Endothelial cell of umbilical vein (primary cell): ENCODE data around the gene SSH3. TPM values are rescaled to one million over a fixed set of nuclear protein-coding genes. Genes with fewer than 3 reads are reported as not detected.

Source experiments
- BruUV-seq: library from RNA; stranded (reverse); fragments of 400-500 nt; replicated peaks from 2 replicates; lab custom pipeline; 2021; lab: Mats Ljungman, UMichigan
- CTCF ChIA-PET: fragments of 300-600, 350-600 bp; sonication (Branson Sonifier 250); formaldehyde crosslinking; loops from one replicate; lab custom pipeline; 2021; ENCODE audit warnings: antibody characterized with exemption, inconsistent platforms; lab: Charles Lee
- POLR2A ChIA-PET: fragments of 300-600, 350-600 bp; sonication (Branson Sonifier 250); formaldehyde crosslinking; loops from one replicate; lab custom pipeline; 2021; ENCODE audit warnings: antibody characterized with exemption, inconsistent platforms; lab: Charles Lee
- DNase-seq: peaks from one replicate; pipeline ENCODE4 v3.0.0-alpha.2; 2011; ENCODE audit warnings: low read depth, low spot score
- FAIRE-seq: peaks from 2 replicates; lab custom pipeline; 2011; peaks lifted over from hg19 to GRCh38; lab: Jason Lieb, UNC
- H2AFZ ChIP-seq: 2 replicates; pipeline ENCODE4 v1.6.0; 2012; ENCODE audit warnings: low read depth, low read length, control low read depth, inconsistent platforms
- H3K27ac ChIP-seq: 2 replicates; pipeline ENCODE4 v1.5.1; 2011; ENCODE audit warnings: low read depth, mild to moderate bottlenecking, control low read depth, low read length, moderate library complexity; ENCODE audit not compliant: insufficient read depth
- H3K27me3 ChIP-seq, 2 experiments: 2 replicates each; pipeline versions ENCODE4 v1.6.0 to v1.6.1; 2011; ENCODE audit warnings: low read length in 2 of 2, mixed read lengths in 1 of 2; ENCODE audit not compliant: control insufficient read depth in 2 of 2, insufficient read depth in 2 of 2
- H3K36me3 ChIP-seq, 2 experiments: 2 replicates in 1 of 2; 3 replicates in 1 of 2; pipeline ENCODE4 v1.5.1; 2011; ENCODE audit warnings: low read length in 2 of 2, mild to moderate bottlenecking in 1 of 2, moderate library complexity in 1 of 2; ENCODE audit not compliant: control insufficient read depth in 2 of 2, insufficient read depth in 2 of 2; ENCODE audit errors: extremely low read depth in 1 of 2
- H3K4me1 ChIP-seq: 3 replicates; pipeline ENCODE4 v1.5.1; 2011; ENCODE audit warnings: mild to moderate bottlenecking, low read length; ENCODE audit not compliant: control insufficient read depth, insufficient read depth; ENCODE audit errors: extremely low read depth
- H3K4me2 ChIP-seq: 2 replicates; pipeline ENCODE4 v1.6.1; 2011; ENCODE audit warnings: low read length, control low read depth, mixed read lengths; ENCODE audit not compliant: insufficient read depth
- H3K4me3 ChIP-seq, 3 experiments: fragments of 200-600 bp in 1 of 3; sonication (generic), shearing (Covaris generic) in 1 of 3; replicated peaks in 1 of 3; 2 replicates each; pipeline ENCODE4 v1.5.1; 2011 to 2016; ENCODE audit warnings: control low read depth in 3 of 3, low read length in 3 of 3, mild to moderate bottlenecking in 2 of 3, inconsistent platforms in 1 of 3, low read depth in 1 of 3, moderate library complexity in 1 of 3; ENCODE audit not compliant: insufficient read depth in 1 of 3
- H3K79me2 ChIP-seq: 2 replicates; pipeline ENCODE4 v1.6.0; 2012; ENCODE audit warnings: low read length, inconsistent platforms; ENCODE audit not compliant: control insufficient read depth, insufficient read depth
- H3K9ac ChIP-seq: replicated peaks from 2 replicates; pipeline ENCODE3; 2011; ENCODE audit warnings: low read length, control low read depth; ENCODE audit not compliant: insufficient read depth; ENCODE audit errors: extremely low read depth
- H3K9me1 ChIP-seq: replicated peaks from 3 replicates; pipeline ENCODE4 v1.6.0; 2011; ENCODE audit warnings: mild to moderate bottlenecking, low read length; ENCODE audit not compliant: control insufficient read depth, insufficient read depth; ENCODE audit errors: extremely low read depth
- H3K9me3 ChIP-seq: replicated peaks from 2 replicates; pipeline ENCODE4 v1.5.1; 2012; ENCODE audit warnings: low read length, inconsistent platforms; ENCODE audit not compliant: control insufficient read depth, insufficient read depth
- H4K20me1 ChIP-seq: replicated peaks from 2 replicates; pipeline ENCODE3; 2011; ENCODE audit warnings: mild to moderate bottlenecking, low read length; ENCODE audit not compliant: control insufficient read depth, insufficient read depth; ENCODE audit errors: extremely low read depth
- CTCF ChIP-seq, 2 donors: IDR thresholded peaks; 1 replicate in 1 of 2; 2 replicates in 1 of 2; pipeline ENCODE4 v1.5.1; 2011; ENCODE audit warnings: low read length in 2 of 2, mild to moderate bottlenecking in 2 of 2, moderate library complexity in 2 of 2, control low read depth in 1 of 2, inconsistent platforms in 1 of 2, low read depth in 1 of 2; ENCODE audit not compliant: insufficient read depth in 1 of 2; ENCODE audit errors: extremely low read depth in 1 of 2
- EZH2 ChIP-seq: IDR thresholded peaks from 2 replicates; pipeline ENCODE4 v1.6.1; 2012; ENCODE audit warnings: borderline replicate concordance, low read depth, mild to moderate bottlenecking, moderate library complexity, low read length, inconsistent platforms; ENCODE audit not compliant: severe bottlenecking
- FOS ChIP-seq: IDR thresholded peaks from 2 replicates; pipeline ENCODE4 v1.6.1; 2011; ENCODE audit warnings: mild to moderate bottlenecking, low read length, moderate library complexity, borderline replicate concordance; ENCODE audit not compliant: insufficient read depth
- GATA2 ChIP-seq: IDR thresholded peaks from 2 replicates; pipeline ENCODE4 v1.7.0; 2011; ENCODE audit warnings: low read depth, mild to moderate bottlenecking, moderate library complexity, mixed read lengths, low read length; ENCODE audit not compliant: insufficient read length, insufficient read depth
- JUN ChIP-seq: IDR thresholded peaks from 2 replicates; pipeline ENCODE4 v1.6.1; 2011; ENCODE audit warnings: borderline replicate concordance, low read depth; ENCODE audit not compliant: insufficient read length, insufficient read depth
- MAX ChIP-seq: IDR thresholded peaks from 2 replicates; pipeline ENCODE4 v1.6.1; 2011; ENCODE audit not compliant: insufficient read depth, insufficient read length
- MYC ChIP-seq: IDR thresholded peaks from one replicate; pipeline ENCODE4 v1.6.1; 2011; ENCODE audit warnings: mild to moderate bottlenecking, low read depth, low read length
- POLR2A ChIP-seq: IDR thresholded peaks from 2 replicates; pipeline ENCODE4 v1.6.1; 2012; ENCODE audit warnings: low read depth, mild to moderate bottlenecking, control low read depth, low read length
- POLR2AphosphoS5 ChIP-seq: IDR thresholded peaks from 2 replicates; pipeline ENCODE4 v1.6.1; 2012; ENCODE audit warnings: low read depth, mild to moderate bottlenecking, control low read depth, low read length, moderate library complexity; ENCODE audit not compliant: insufficient read depth
- dilution Hi-C: fragments of 300-500 bp; cut with MboI; formaldehyde crosslinking; loops from one replicate; pipeline ENCODE4 v1.15.0; 2019; ENCODE audit warnings: low sequenced_read_pairs; ENCODE audit not compliant: extremely low pct_ligation_motif_present
- intact Hi-C: fragments of 100-400 bp; cut with micrococcal nuclease; formaldehyde crosslinking; loops from one replicate; pipeline ENCODE4 v1.10.0; 2022
- polyA plus RNA-seq, 4 experiments: library from polyadenylated mRNA; depleted of rRNA in 3 of 4; stranded (reverse) in 3 of 4; unstranded in 1 of 4; fragments of >200 nt; gene quantifications; 2 replicates each; pipeline versions ENCODE4 v1.2.1 to v1.2.3, GENCODE V29; 2011 to 2012; ENCODE audit warnings: missing spikeins in 1 of 4
- total RNA-seq: library from RNA; stranded (reverse); gene quantifications from 2 replicates; pipeline ENCODE4 v1.2.3, GENCODE V29; 2021

The SSH3 gene
- total and polyA plus RNA-seq, 2 donors (not counting 3 experiments of a cell fraction or from before 2014, with no cell fraction given) = 14.3 to 16.5 TPM

DNA sequence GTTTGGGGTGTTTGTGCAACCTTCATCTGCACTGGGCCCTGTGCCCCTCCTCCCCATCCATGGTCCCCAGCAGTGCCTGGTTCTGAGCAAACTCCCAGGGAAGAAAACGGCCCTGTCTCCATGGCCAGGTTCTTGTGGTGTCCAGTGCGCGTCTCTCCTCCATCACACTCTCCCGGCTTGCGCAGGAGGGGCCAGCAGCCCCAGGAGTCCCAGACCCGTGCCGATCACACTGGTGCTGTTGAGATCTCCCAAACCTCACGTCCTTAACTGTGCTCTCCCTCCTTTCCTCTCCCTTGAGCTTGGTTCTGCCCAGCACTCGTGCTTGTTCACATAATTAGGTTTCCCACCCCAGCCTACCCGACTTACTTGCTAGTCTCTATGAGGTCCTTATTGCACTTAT is 48.0 kb upstream of the SSH3 start:
- dilution Hi-C loops (no loop called here), intact Hi-C loops (no loop called here)
- H3K27ac ChIP-seq = no peak overlapping the region
- FAIRE-seq (no peak), DNase-seq (no peak)
- no peaks in the 10 kb centered on the region for H3K9me3 ChIP-seq
- no peaks in the 10 kb centered on the region for H4K20me1 ChIP-seq
- H3K36me3 ChIP-seq = peaks cover 49 to 55% of the 10 kb centered on the region in 2 experiments
- TF ChIP-seq POLR2AphosphoS5 = no peak
- TF ChIP-seq POLR2A = no peak
- no peak for TF ChIP-seq JUN
- TF ChIP-seq MAX = no peak
- TF ChIP-seq EZH2 = no peak
- TF ChIP-seq GATA2 = no peak
- H3K79me2 ChIP-seq = no peaks in the 10 kb centered on the region
- no peak overlapping the region for H3K4me2 ChIP-seq
- POLR2A ChIA-PET = interaction anchor here (1.1 kb wide), 1 partner anchor 63 kb away, joined by 3 read pairs; no protein-coding TSS in a partner anchor
- H2AFZ ChIP-seq = no peak overlapping the region
- no peak overlapping the region for H3K4me3 ChIP-seq
- H3K9ac ChIP-seq = no peak overlapping the region
- no peaks in the 10 kb centered on the region for H3K9me1 ChIP-seq
- H3K27me3 ChIP-seq = no peaks in the 10 kb centered on the region
- no peaks in the 10 kb centered on the region for H3K4me1 ChIP-seq
- CTCF ChIA-PET = no interaction called here
- BruUV-seq = no TSS peak

- TF ChIP-seq GATA2 = no peak
- TF ChIP-seq EZH2 = no peak
- no peak for TF ChIP-seq JUN
- no peak for TF ChIP-seq POLR2A
- no peak for TF ChIP-seq MYC
- no peak for TF ChIP-seq FOS
- TF ChIP-seq MAX = no peak
- no peak for TF ChIP-seq CTCF (IDR thresholded peaks at IDR 0.05; ENCODE audit: extremely low read depth in 1 of 2, insufficient read depth in 1 of 2, low read depth in 1 of 2, low read length in 2 of 2)
- TF ChIP-seq POLR2AphosphoS5 = no peak
- dilution Hi-C loops (no loop called here), intact Hi-C loops (no loop called here)
- no TSS peak for BruUV-seq
- H3K4me1 ChIP-seq = no peaks in the 10 kb centered on the region
- no peak for FAIRE-seq
- no peaks in the 10 kb centered on the region for H4K20me1 ChIP-seq
- H3K36me3 ChIP-seq = peaks cover 44 to 51% of the 10 kb centered on the region in 2 experiments
- no peak overlapping the region for H2AFZ ChIP-seq
- CTCF ChIA-PET = no interaction called here
- no peaks in the 10 kb centered on the region for H3K79me2 ChIP-seq
- no peak for DNase-seq
- H3K27me3 ChIP-seq = no peaks in the 10 kb centered on the region
- H3K9me3 ChIP-seq = no peaks in the 10 kb centered on the region
- no peak overlapping the region for H3K4me2 ChIP-seq
- H3K9me1 ChIP-seq = no peaks in the 10 kb centered on the region
- H3K9ac ChIP-seq = no peak overlapping the region
- H3K27ac ChIP-seq = no peak overlapping the region
- POLR2A ChIA-PET = interaction anchor here (1.1 kb wide), 1 partner anchor 62 kb away, joined by 3 read pairs; no protein-coding TSS in a partner anchor
- H3K4me3 ChIP-seq = no peak overlapping the region
Observed at GRCh38 chr11:67255864-67256263, 47.5 kb upstream of the SSH3 start.
